ENCODE results near the gene STX7. TPM values are rescaled to one million over a fixed set of nuclear protein-coding genes. Genes with fewer than 3 reads are reported as not detected.

Gene STX7
- total RNA-seq, 4 donors from 2014 or later = 23.7 to 34.1 (median 26.8) TPM

- Histone ChIP-seq H3K27ac (no peak overlapping the region), H3K4me1 (peaks cover 0 to 39% (median 6%) of the 10 kb centered on the region in 3 donors), H3K36me3 (peaks cover 6 to 73% (median 8%) of the 10 kb centered on the region in 3 donors), H3K9me3 (no peaks in the 10 kb centered on the region), H3K27me3 (no peaks in the 10 kb centered on the region), H3K4me3 (no peak overlapping the region)
- no peak for DNase-seq
- TF ChIP-seq CTCF (IDR thresholded peaks at IDR 0.05) = no peak
- no peak for TF ChIP-seq POLR2A (IDR thresholded peaks at IDR 0.05)
- WGBS, 2 donors = 72 to 83% methylated on average over 3 of the region's 3 CpGs
- intact Hi-C loops (cut with DNase I) = no loop called here
Measured at GRCh38 chr6:132498638-132499037, 14.3 kb downstream of the STX7 start.

GRCh38 chr6:132496519-132497180, 16.3 kb downstream of the STX7 start:
- 42 to 77% methylated on average over 4 of the region's 4 CpGs for WGBS, 2 donors
- peaks cover 0 to 52% (median 12%) of the 10 kb centered on the region in 3 donors for H3K4me1 ChIP-seq
- intact Hi-C loops (cut with DNase I) = no loop called here
- no peak overlapping the region for H3K27ac ChIP-seq
- H3K36me3 ChIP-seq = peaks cover 0 to 64% (median under 1%) of the 10 kb centered on the region in 3 donors
- DNase-seq = no peak
- no peaks in the 10 kb centered on the region for H3K27me3 ChIP-seq
- TF ChIP-seq POLR2A (IDR thresholded peaks at IDR 0.05) = no peak
- no peak for TF ChIP-seq CTCF (IDR thresholded peaks at IDR 0.05)
- H3K9me3 ChIP-seq = no peaks in the 10 kb centered on the region
- H3K4me3 ChIP-seq = no peak overlapping the region

GRCh38 chr6:132495604-132496079, 17.3 kb downstream of the STX7 start:
- no peak for DNase-seq
- Histone ChIP-seq H3K4me1 (peaks cover 3 to 58% (median 19%) of the 10 kb centered on the region in 3 donors), H3K27ac (no peak overlapping the region), H3K36me3 (peaks cover 0 to 55% (median 0%) of the 10 kb centered on the region in 3 donors), H3K9me3 (no peaks in the 10 kb centered on the region), H3K27me3 (no peaks in the 10 kb centered on the region), H3K4me3 (no peak overlapping the region)
- WGBS, 2 donors = 54 to 68% methylated on average over 2 of the region's 2 CpGs
- TF ChIP-seq POLR2A (IDR thresholded peaks at IDR 0.05) = no peak
- TF ChIP-seq CTCF (IDR thresholded peaks at IDR 0.05) = no peak
- intact Hi-C loops (cut with DNase I) = no loop called here

- Histone ChIP-seq H3K27me3 (no peaks in the 10 kb centered on the region), H3K4me1 (peaks cover 10 to 58% (median 24%) of the 10 kb centered on the region in 3 donors), H3K9me3 (no peaks in the 10 kb centered on the region), H3K36me3 (peaks cover 0 to 52% (median 0%) of the 10 kb centered on the region in 3 donors), H3K4me3 (no peak overlapping the region), H3K27ac (no peak overlapping the region)
- 71 to 74% methylated on average over 2 of the region's 2 CpGs for WGBS, 2 donors
- intact Hi-C loops (cut with DNase I) = no loop called here
- DNase-seq = no peak
- TF ChIP-seq CTCF (IDR thresholded peaks at IDR 0.05) = no peak
- TF ChIP-seq POLR2A (IDR thresholded peaks at IDR 0.05) = no peak
Measured at GRCh38 chr6:132494954-132495353, 18.0 kb downstream of the STX7 start.

GRCh38 chr6:132491881-132492280, 21.0 kb downstream of the STX7 start:
- H3K27me3 ChIP-seq = no peaks in the 10 kb centered on the region
- no peak for TF ChIP-seq POLR2A (IDR thresholded peaks at IDR 0.05)
- TF ChIP-seq CTCF (IDR thresholded peaks at IDR 0.05) = no peak
- no peak overlapping the region for H3K4me3 ChIP-seq
- WGBS, 2 donors = 75 to 81% methylated on average over 1 of the region's 1 CpG
- no peak overlapping the region for H3K27ac ChIP-seq
- peaks cover 12 to 62% (median 24%) of the 10 kb centered on the region in 3 donors for H3K4me1 ChIP-seq
- no peaks in the 10 kb centered on the region for H3K9me3 ChIP-seq
- intact Hi-C loops (cut with DNase I) = no loop called here
- H3K36me3 ChIP-seq = peaks cover 0 to 32% (median 0%) of the 10 kb centered on the region in 3 donors
- no peak for DNase-seq

Measured in esophagus squamous epithelium (tissue), 5 donors.